Measurements from ENCODE around the gene RGS6.

DNA sequence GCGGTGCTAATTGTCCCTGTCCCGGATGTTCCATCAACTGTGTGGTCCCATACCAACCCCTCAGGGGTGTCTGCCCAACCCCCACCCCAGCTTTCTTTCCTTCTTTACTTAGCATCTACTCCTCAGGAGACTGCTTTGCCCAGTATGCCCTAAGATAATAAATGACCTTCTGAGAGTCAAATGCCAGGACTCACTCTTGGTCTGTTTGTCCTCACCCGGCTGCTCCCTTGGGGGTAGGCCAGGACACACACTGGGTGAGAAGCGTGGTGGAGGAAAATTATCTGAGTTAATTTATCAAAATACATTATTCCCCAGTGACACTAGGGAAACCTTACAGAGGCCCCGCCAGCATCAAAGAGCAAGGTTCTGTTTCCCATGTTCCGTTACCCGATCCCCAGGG, 457.0 kb downstream of the RGS6 start:
- TF ChIP-seq, protein P1, sequence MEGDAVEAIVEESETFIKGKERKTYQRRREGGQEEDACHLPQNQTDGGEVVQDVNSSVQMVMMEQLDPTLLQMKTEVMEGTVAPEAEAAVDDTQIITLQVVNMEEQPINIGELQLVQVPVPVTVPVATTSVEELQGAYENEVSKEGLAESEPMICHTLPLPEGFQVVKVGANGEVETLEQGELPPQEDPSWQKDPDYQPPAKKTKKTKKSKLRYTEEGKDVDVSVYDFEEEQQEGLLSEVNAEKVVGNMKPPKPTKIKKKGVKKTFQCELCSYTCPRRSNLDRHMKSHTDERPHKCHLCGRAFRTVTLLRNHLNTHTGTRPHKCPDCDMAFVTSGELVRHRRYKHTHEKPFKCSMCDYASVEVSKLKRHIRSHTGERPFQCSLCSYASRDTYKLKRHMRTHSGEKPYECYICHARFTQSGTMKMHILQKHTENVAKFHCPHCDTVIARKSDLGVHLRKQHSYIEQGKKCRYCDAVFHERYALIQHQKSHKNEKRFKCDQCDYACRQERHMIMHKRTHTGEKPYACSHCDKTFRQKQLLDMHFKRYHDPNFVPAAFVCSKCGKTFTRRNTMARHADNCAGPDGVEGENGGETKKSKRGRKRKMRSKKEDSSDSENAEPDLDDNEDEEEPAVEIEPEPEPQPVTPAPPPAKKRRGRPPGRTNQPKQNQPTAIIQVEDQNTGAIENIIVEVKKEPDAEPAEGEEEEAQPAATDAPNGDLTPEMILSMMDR (IDR thresholded peaks at IDR 0.05): no peak
- no peak for TF ChIP-seq POLR2A (IDR thresholded peaks at IDR 0.05)
